Measurements from ENCODE around the gene CGB8.

- no peak for TF ChIP-seq POLR2A (IDR thresholded peaks at IDR 0.05)
- no peak for TF ChIP-seq CTCF (IDR thresholded peaks at IDR 0.05 in 8 of 11, conservative IDR thresholded peaks at IDR 0.05 in 3 of 11)
- peak in 1 of 3 donors; percentile 22 for TF ChIP-seq POLR2AphosphoS5 (IDR thresholded peaks at IDR 0.05)
These were observed 29.5 kb downstream of the CGB8 start for GRCh38 chr19:49019242-49019932.

All from spleen (tissue), 7 donors.